MG63 (cell line): Measurements from ENCODE around the gene IRF3. TPM values are rescaled to one million over a fixed set of nuclear protein-coding genes. Genes with fewer than 3 reads are reported as not detected.

ENCODE experiments used
- DNase-seq: peaks from one replicate; pipeline ENCODE4 v3.0.0-alpha.2; 2020
- H3K27me3 ChIP-seq: fragments of 250-450 bp; sonication (Bioruptor Pico); 2 replicates; pipeline ENCODE4 v1.5.1; 2020; ENCODE audit warnings: mild to moderate bottlenecking, moderate library complexity
- H3K36me3 ChIP-seq: fragments of 250-450 bp; sonication (Bioruptor Pico); 2 replicates; pipeline ENCODE4 v1.5.1; 2020; ENCODE audit warnings: mild to moderate bottlenecking, moderate library complexity
- H3K4me3 ChIP-seq: fragments of 250-450 bp; sonication (Bioruptor Pico); 2 replicates; pipeline ENCODE4 v1.5.1; 2020; ENCODE audit warnings: mild to moderate bottlenecking, moderate library complexity
- H3K9me3 ChIP-seq: fragments of 250-450 bp; sonication (Bioruptor Pico); 2 replicates; pipeline ENCODE4 v1.5.1; 2020; ENCODE audit warnings: mild to moderate bottlenecking, moderate library complexity
- total RNA-seq: library from RNA; depleted of rRNA; stranded (reverse); fragments of >200 nt; shearing (Covaris generic); gene quantifications from 2 replicates; pipeline ENCODE4 v1.2.3, GENCODE V29; 2014; ENCODE audit warnings: low replicate concordance; rRNA removed

IRF3 gene
- total RNA-seq, 1 experiment from 2014 or later = 104 TPM

GRCh38 chr19:49616532-49616931, 49.1 kb downstream of the IRF3 start:
- peaks cover 72% of the 10 kb centered on the region for H3K36me3 ChIP-seq
- no peaks in the 10 kb centered on the region for H3K9me3 ChIP-seq
- DNase-seq = no peak

GRCh38 chr19:49615861-49616260, 49.8 kb downstream of the IRF3 start:
- H3K9me3 ChIP-seq = no peaks in the 10 kb centered on the region
- no peaks in the 10 kb centered on the region for H3K27me3 ChIP-seq
- no peak overlapping the region for H3K4me3 ChIP-seq
- DNase-seq = no peak
- peaks cover 75% of the 10 kb centered on the region for H3K36me3 ChIP-seq

More at GRCh38 chr19:49616532-49616931, 49.1 kb downstream of the IRF3 start:
- H3K27me3 ChIP-seq = no peaks in the 10 kb centered on the region
- no peak overlapping the region for H3K4me3 ChIP-seq

- no peaks in the 10 kb centered on the region for H3K9me3 ChIP-seq
- peak; percentile 49 for DNase-seq
- H3K36me3 ChIP-seq = peaks cover 78% of the 10 kb centered on the region
- H3K27me3 ChIP-seq = no peaks in the 10 kb centered on the region
- H3K4me3 ChIP-seq = no peak overlapping the region
Measured at GRCh38 chr19:49614096-49614833, 51.4 kb downstream of the IRF3 start.

GRCh38 chr19:49613374-49613773, 52.3 kb downstream of the IRF3 start:
- peaks cover 82% of the 10 kb centered on the region for H3K36me3 ChIP-seq
- no peaks in the 10 kb centered on the region for H3K27me3 ChIP-seq
- DNase-seq = peak; percentile 34
- no peaks in the 10 kb centered on the region for H3K9me3 ChIP-seq
- H3K4me3 ChIP-seq = no peak overlapping the region

Other genes starting within 250 kb of the IRF3 start
- gene PTH2, start 242.4 kb downstream of the IRF3 start, total RNA-seq = not detected in 2 replicates
- not detected in 2 replicates for gene GFY, start 240.5 kb downstream of the IRF3 start, total RNA-seq
- not detected in 2 replicates for gene SLC17A7, start 224.3 kb downstream of the IRF3 start, total RNA-seq
- gene PIH1D1, start 214.0 kb downstream of the IRF3 start, total RNA-seq = 121 and 144 TPM in 2 replicates
- 86.4 and 89.0 TPM in 2 replicates for gene ALDH16A1, start 212.6 kb downstream of the IRF3 start, total RNA-seq
- gene FLT3LG, start 191.6 kb downstream of the IRF3 start, total RNA-seq = 0.25 and 5.0 TPM in 2 replicates
- gene RPL13A, start 178.2 kb downstream of the IRF3 start, total RNA-seq = 1,730 and 3,823 TPM in 2 replicates
- 2,408 and 3,564 TPM in 2 replicates for gene RPS11, start 169.4 kb downstream of the IRF3 start, total RNA-seq
- gene FCGRT, start 153.2 kb downstream of the IRF3 start, total RNA-seq = 29.6 and 58.0 TPM in 2 replicates
- gene RCN3, start 137.9 kb downstream of the IRF3 start, total RNA-seq = 131 and 183 TPM in 2 replicates
- gene NOSIP, start 85.3 kb downstream of the IRF3 start, total RNA-seq = 46.1 and 109 TPM in 2 replicates
- gene PRRG2, start 84.5 kb downstream of the IRF3 start, total RNA-seq = 0.20 TPM in 1 of 2 replicates, not detected in the other
- gene PRR12, start 74.7 kb downstream of the IRF3 start, total RNA-seq = 1.2 and 1.8 TPM in 2 replicates
- gene RRAS, start 25.7 kb downstream of the IRF3 start, total RNA-seq = 66.4 and 72.7 TPM in 2 replicates
- 13.4 and 22.7 TPM in 2 replicates for gene SCAF1, start 23.6 kb downstream of the IRF3 start, total RNA-seq
- gene BCL2L12, start 76 bp upstream of the IRF3 start, total RNA-seq = 3.0 TPM in 1 of 2 replicates, not detected in the other
- gene PRMT1, start 11.4 kb upstream of the IRF3 start, total RNA-seq = 705 and 777 TPM in 2 replicates
- gene ADM5, start 23.7 kb upstream of the IRF3 start, total RNA-seq = 0.33 and 1.4 TPM in 2 replicates
- not detected in 2 replicates for gene CPT1C, start 25.3 kb upstream of the IRF3 start, total RNA-seq
- gene TSKS, start 97.4 kb upstream of the IRF3 start, total RNA-seq = not detected in 2 replicates
- 83.8 and 115 TPM in 2 replicates for gene AP2A1, start 101.1 kb upstream of the IRF3 start, total RNA-seq
- 8.2 and 31.4 TPM in 2 replicates for gene FUZ, start 147.4 kb upstream of the IRF3 start, total RNA-seq
- gene MED25, start 152.4 kb upstream of the IRF3 start, total RNA-seq = 27.6 and 45.1 TPM in 2 replicates
- gene PTOV1, start 185.3 kb upstream of the IRF3 start, total RNA-seq = 45.1 and 96.1 TPM in 2 replicates
- 29.4 and 46.4 TPM in 2 replicates for gene PNKP, start 201.7 kb upstream of the IRF3 start, total RNA-seq
- 12.1 and 16.5 TPM in 2 replicates for gene AKT1S1, start 211.5 kb upstream of the IRF3 start, total RNA-seq
- 5.2 and 11.5 TPM in 2 replicates for gene TBC1D17, start 211.8 kb upstream of the IRF3 start, total RNA-seq
- gene IL4I1, start 231.0 kb upstream of the IRF3 start, total RNA-seq = 3.6 TPM in 1 of 2 replicates, not detected in the other